Lung (tissue), 12 donors: ENCODE measurements around the gene MIEF2. TPM values are rescaled to one million over a fixed set of nuclear protein-coding genes. Genes with fewer than 3 reads are reported as not detected.

ENCODE experiments used
- ATAC-seq: fragments of 200-7000 bp; cut with Tn5 transposase; one replicate; pipeline ENCODE4 v1.9.1; 2020; ENCODE audit warnings: moderate number of reproducible peaks; ENCODE audit not compliant: insufficient read depth, low FRiP score
- DNase-seq, 3 donors: peaks; one replicate each; pipeline ENCODE4 v3.0.0-alpha.2; 2013 to 2017
- H3K27ac ChIP-seq, 2 donors: one replicate each; pipeline ENCODE4 v1.5.1; 2013; ENCODE audit warnings: mild to moderate bottlenecking in 2 of 2, moderate library complexity in 2 of 2, control low read depth in 1 of 2, inconsistent platforms in 1 of 2, low read depth in 1 of 2, low read length in 1 of 2
- H3K27me3 ChIP-seq, 3 donors: one replicate each; pipeline ENCODE4 v1.5.1; 2013; ENCODE audit warnings: low read length in 2 of 3; ENCODE audit not compliant: control insufficient read depth in 3 of 3, insufficient read depth in 3 of 3
- H3K36me3 ChIP-seq, 4 donors: one replicate each; pipeline ENCODE4 v1.5.1; 2013; ENCODE audit warnings: low read length in 4 of 4, mild to moderate bottlenecking in 1 of 4, moderate library complexity in 1 of 4; ENCODE audit not compliant: control insufficient read depth in 4 of 4, insufficient read depth in 4 of 4
- H3K4me1 ChIP-seq, 5 donors: one replicate each; pipeline ENCODE4 v1.5.1; 2013; ENCODE audit warnings: low read length in 5 of 5, mild to moderate bottlenecking in 2 of 5, moderate library complexity in 1 of 5; ENCODE audit not compliant: control insufficient read depth in 5 of 5, insufficient read depth in 5 of 5
- H3K4me3 ChIP-seq: one replicate; pipeline ENCODE4 v1.5.1; 2013; ENCODE audit warnings: mild to moderate bottlenecking, control low read depth, moderate library complexity
- H3K9ac ChIP-seq, 2 donors: one replicate each; pipeline ENCODE4 v1.5.1; 2013; ENCODE audit warnings: low read length in 2 of 2, control low read depth in 1 of 2; ENCODE audit not compliant: insufficient read depth in 1 of 2
- H3K9me3 ChIP-seq, 4 donors: one replicate each; pipeline ENCODE4 v1.5.1; 2013; ENCODE audit warnings: low read length in 3 of 4, mild to moderate bottlenecking in 1 of 4, moderate library complexity in 1 of 4; ENCODE audit not compliant: control insufficient read depth in 4 of 4, insufficient read depth in 3 of 4
- WGBS, 2 donors: extraction: QIAGEN DNeasy Blood & Tissue Kit; methylation state at CpG; one replicate each; pipeline ENCODE4 v1.1.7; 2013; 5-methylcytosine and 5-hydroxymethylcytosine counted together
- polyA plus RNA-seq, 2 donors: library from polyadenylated mRNA; stranded (reverse); fragments of 200-250 nt; gene quantifications; one replicate each; pipeline ENCODE4 v1.2.1, GENCODE V29; 2013
- total RNA-seq, 2 donors: library from RNA; depleted of rRNA in 1 of 2; stranded (reverse); fragments of >200 nt in 1 of 2; gene quantifications; one replicate each; pipeline ENCODE4 v1.2.1, GENCODE V29; 2014 to 2021
- TF ChIP-seq, protein P1 (sequence below): IDR thresholded peaks from 2 replicates; pipeline ENCODE4 v1.5.1; 2012; ENCODE audit warnings: mild to moderate bottlenecking; ENCODE audit errors: control extremely low read depth, extremely low read depth
- donor health status: control.
- donor health status: control.
- donor health status: Bipolar disorder and iron deficiency.
- donor health status: healthy.
- donor health status: DM: yes; HTN: yes; CAD: no.

MIEF2 gene
- total and polyA plus RNA-seq, 4 donors, result 7.3 to 24.1 (median 13.1) TPM

DNA sequence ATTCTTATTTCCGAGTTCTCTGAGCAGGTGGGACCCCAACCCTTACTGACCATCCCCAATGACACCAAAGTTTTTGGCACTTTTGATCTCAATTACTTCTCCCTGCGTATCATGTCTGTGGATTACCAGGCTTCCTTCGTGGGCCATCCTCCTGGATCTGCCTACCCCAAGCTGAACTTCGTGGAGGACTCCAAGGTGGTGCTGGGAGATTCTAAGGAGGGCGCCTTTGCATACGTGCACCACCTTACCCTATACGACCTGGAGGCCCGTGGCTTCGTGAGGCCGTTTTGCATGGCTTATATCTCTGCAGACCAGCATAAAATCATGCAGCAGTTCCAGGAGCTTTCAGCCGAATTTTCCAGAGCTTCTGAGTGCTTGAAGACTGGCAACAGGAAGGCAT is 55.5 kb downstream of the MIEF2 start:
- Histone ChIP-seq H3K36me3 (peaks cover 0 to 34% (median 20%) of the 10 kb centered on the region in 4 donors), H3K9me3 (no peaks in the 10 kb centered on the region), H3K4me1 (peaks cover 8 to 48% (median 32%) of the 10 kb centered on the region in 5 donors), H3K4me3 (peak overlapping the region; percentile 98), H3K9ac (no peak overlapping the region), H3K27me3 (no peaks in the 10 kb centered on the region), H3K27ac (peak overlapping the region; percentile 82 to 99)
- WGBS, 2 donors, result 71 to 73% methylated on average over 11 of the region's 11 CpGs
- TF ChIP-seq, protein P1, sequence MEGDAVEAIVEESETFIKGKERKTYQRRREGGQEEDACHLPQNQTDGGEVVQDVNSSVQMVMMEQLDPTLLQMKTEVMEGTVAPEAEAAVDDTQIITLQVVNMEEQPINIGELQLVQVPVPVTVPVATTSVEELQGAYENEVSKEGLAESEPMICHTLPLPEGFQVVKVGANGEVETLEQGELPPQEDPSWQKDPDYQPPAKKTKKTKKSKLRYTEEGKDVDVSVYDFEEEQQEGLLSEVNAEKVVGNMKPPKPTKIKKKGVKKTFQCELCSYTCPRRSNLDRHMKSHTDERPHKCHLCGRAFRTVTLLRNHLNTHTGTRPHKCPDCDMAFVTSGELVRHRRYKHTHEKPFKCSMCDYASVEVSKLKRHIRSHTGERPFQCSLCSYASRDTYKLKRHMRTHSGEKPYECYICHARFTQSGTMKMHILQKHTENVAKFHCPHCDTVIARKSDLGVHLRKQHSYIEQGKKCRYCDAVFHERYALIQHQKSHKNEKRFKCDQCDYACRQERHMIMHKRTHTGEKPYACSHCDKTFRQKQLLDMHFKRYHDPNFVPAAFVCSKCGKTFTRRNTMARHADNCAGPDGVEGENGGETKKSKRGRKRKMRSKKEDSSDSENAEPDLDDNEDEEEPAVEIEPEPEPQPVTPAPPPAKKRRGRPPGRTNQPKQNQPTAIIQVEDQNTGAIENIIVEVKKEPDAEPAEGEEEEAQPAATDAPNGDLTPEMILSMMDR, result no peak
- no peak for DNase-seq
- ATAC-seq, result no peak

Other genes with a start within 250 kb of the MIEF2 start
- 10 to 100 TPM; 17.7 to 32.9 TPM for gene ATPAF2, start 221.5 kb upstream of the MIEF2 start, total RNA-seq
- 10 to 100 TPM; 22.8 to 23.7 TPM for gene ATPAF2, start 221.5 kb upstream of the MIEF2 start, polyA plus RNA-seq
- gene GID4, start 221.3 kb upstream of the MIEF2 start, total RNA-seq, result 1 to 10 TPM; 6.5 to 7.2 TPM
- 1 to 10 TPM; 3.9 to 4.0 TPM for gene GID4, start 221.3 kb upstream of the MIEF2 start, polyA plus RNA-seq
- 10 to 100 TPM; 28.6 to 41.3 TPM for gene DRG2, start 172.7 kb upstream of the MIEF2 start, total RNA-seq
- gene DRG2, start 172.7 kb upstream of the MIEF2 start, polyA plus RNA-seq, result 10 to 100 TPM; 32.7 to 38.5 TPM
- 1 to 10 TPM; 2.1 to 2.4 TPM for gene MYO15A, start 151.9 kb upstream of the MIEF2 start, total RNA-seq
- 1 to 10 TPM in 1 of 2 donors, under 1 TPM in 1; 0.56 to 2.7 TPM for gene MYO15A, start 151.9 kb upstream of the MIEF2 start, polyA plus RNA-seq
- 100 to 1,000 TPM in 1 of 2 donors, 10 to 100 TPM in 1; 83.0 to 104 TPM for gene ALKBH5, start 76.8 kb upstream of the MIEF2 start, total RNA-seq
- gene ALKBH5, start 76.8 kb upstream of the MIEF2 start, polyA plus RNA-seq, result 10 to 100 TPM; 30.2 to 36.5 TPM
- 10 to 100 TPM; 14.7 to 21.8 TPM for gene LLGL1, start 35.0 kb upstream of the MIEF2 start, total RNA-seq
- 1 to 10 TPM; 7.1 to 9.5 TPM for gene LLGL1, start 35.0 kb upstream of the MIEF2 start, polyA plus RNA-seq
- 100 to 1,000 TPM; 152 to 391 TPM for gene FLII, start 1.9 kb upstream of the MIEF2 start, total RNA-seq
- 100 to 1,000 TPM; 234 to 298 TPM for gene FLII, start 1.9 kb upstream of the MIEF2 start, polyA plus RNA-seq
- gene TOP3A, start 54.3 kb downstream of the MIEF2 start, total RNA-seq, result 10 to 100 TPM; 36.5 to 41.4 TPM
- gene TOP3A, start 54.3 kb downstream of the MIEF2 start, polyA plus RNA-seq, result 10 to 100 TPM; 14.6 to 17.0 TPM
- 10 to 100 TPM; 17.4 to 20.9 TPM for gene SMCR8, start 54.6 kb downstream of the MIEF2 start, total RNA-seq
- 10 to 100 TPM in 1 of 2 donors, 1 to 10 TPM in 1; 4.2 to 12.7 TPM for gene SMCR8, start 54.6 kb downstream of the MIEF2 start, polyA plus RNA-seq
- 10 to 100 TPM; 14.2 to 42.3 TPM for gene SHMT1, start 102.9 kb downstream of the MIEF2 start, total RNA-seq
- gene SHMT1, start 102.9 kb downstream of the MIEF2 start, polyA plus RNA-seq, result 10 to 100 TPM; 21.9 to 28.7 TPM
- 1 to 10 TPM; 1.1 to 4.0 TPM for gene EVPLL, start 117.1 kb downstream of the MIEF2 start, total RNA-seq
- gene EVPLL, start 117.1 kb downstream of the MIEF2 start, polyA plus RNA-seq, result 1 to 10 TPM; 2.0 to 4.3 TPM
- gene LGALS9C, start 216.1 kb downstream of the MIEF2 start, total RNA-seq, result under 1 TPM in 1 of 2 donors, not detected in 1; 0.64 TPM
- gene LGALS9C, start 216.1 kb downstream of the MIEF2 start, polyA plus RNA-seq, result 1 to 10 TPM; 1.7 to 2.1 TPM